HS-27A (cell line): ENCODE measurements around the gene ERCC6L.

Experiments
- DNase-seq: peaks from one replicate; pipeline ENCODE4 v3.0.0-alpha.2; 2012; ENCODE audit warnings: low read depth, missing footprints

ERCC6L gene, protein sequence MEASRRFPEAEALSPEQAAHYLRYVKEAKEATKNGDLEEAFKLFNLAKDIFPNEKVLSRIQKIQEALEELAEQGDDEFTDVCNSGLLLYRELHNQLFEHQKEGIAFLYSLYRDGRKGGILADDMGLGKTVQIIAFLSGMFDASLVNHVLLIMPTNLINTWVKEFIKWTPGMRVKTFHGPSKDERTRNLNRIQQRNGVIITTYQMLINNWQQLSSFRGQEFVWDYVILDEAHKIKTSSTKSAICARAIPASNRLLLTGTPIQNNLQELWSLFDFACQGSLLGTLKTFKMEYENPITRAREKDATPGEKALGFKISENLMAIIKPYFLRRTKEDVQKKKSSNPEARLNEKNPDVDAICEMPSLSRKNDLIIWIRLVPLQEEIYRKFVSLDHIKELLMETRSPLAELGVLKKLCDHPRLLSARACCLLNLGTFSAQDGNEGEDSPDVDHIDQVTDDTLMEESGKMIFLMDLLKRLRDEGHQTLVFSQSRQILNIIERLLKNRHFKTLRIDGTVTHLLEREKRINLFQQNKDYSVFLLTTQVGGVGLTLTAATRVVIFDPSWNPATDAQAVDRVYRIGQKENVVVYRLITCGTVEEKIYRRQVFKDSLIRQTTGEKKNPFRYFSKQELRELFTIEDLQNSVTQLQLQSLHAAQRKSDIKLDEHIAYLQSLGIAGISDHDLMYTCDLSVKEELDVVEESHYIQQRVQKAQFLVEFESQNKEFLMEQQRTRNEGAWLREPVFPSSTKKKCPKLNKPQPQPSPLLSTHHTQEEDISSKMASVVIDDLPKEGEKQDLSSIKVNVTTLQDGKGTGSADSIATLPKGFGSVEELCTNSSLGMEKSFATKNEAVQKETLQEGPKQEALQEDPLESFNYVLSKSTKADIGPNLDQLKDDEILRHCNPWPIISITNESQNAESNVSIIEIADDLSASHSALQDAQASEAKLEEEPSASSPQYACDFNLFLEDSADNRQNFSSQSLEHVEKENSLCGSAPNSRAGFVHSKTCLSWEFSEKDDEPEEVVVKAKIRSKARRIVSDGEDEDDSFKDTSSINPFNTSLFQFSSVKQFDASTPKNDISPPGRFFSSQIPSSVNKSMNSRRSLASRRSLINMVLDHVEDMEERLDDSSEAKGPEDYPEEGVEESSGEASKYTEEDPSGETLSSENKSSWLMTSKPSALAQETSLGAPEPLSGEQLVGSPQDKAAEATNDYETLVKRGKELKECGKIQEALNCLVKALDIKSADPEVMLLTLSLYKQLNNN

DNA sequence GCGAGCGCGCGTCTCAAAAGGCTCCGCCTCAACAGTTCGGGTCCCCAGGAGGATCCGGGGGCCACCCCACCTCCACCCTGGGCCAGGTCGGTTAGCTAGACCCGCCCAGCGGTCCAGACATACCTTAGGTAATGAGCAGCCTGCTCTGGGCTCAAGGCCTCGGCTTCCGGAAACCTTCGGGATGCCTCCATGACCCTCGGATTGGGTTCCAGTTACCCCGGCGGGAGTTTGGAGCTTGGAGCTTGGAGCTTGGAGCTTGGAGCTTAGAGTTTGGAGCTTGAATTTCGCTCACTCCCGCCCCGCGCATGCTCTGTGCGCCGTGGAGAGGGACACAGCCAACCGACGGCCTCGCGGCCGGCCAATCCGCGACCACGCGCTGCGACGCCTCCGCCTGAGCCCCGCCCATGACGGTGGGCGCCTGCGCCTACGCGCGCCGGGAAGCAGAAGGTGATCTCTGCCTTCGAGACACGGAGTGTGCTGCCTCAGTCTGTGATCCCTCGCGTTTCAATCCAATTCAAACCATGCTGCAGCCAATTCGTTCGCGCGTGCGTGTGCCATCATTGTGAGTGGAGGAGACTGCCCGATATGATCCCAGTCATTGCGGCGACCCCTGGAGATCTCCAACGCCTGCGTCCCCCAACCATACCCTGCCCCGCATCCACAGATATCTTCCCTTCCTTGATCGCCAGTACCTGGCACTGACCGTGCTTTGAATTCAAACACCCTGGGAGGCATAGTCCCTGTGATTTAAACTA, at the start of gene ERCC6L:
Gene ERCC6L (minus strand): TSS at position 307 of the 755 bp plus-strand sequence. CDS start 116 bp downstream, at position 191.
- DNase-seq: peak; percentile 64

DNA sequence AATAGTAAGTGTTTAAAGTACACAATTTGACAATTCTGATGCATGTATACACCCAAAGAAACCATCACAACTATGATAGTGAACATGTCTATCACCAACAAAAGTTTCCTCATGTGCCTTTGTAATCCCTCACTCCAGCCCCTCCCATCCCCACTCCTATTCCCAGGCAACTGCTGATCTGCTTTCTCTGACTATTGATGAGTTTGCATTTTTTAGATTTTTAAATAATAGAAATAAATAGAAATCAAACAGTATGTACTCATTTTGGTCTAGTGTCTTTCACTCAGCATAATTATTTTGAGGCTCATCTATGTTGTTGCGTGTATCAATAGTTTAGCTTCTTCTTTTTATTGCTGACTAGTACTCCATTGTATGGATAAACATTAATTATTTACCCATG, 43.5 kb upstream of the ERCC6L start:
- no peak for DNase-seq

DNA sequence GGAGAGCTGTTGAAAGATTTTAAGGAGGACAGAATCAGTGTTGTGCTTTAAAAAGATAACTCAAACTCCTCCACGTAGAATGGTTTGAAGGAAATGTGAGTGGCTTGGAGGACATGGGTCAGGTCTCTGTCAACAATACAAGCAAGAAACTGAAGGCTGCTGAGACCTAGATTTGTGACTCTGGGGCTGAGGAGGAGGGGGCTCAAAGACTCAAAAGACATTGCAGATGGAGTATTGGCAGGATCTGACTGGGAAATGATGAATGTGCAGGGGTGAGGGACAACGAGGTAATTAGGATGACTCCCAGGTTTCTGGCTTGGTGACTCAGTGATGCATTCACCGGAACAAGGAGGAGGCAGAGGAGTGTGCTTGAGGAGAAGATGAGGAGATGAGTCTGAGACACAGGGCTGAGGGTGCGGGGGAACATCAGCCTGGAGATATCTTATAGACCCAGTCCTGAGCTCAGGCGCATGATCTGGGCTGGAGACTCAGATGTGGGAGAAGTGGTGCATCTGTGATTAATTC, 41.6 kb upstream of the ERCC6L start:
- DNase-seq: no peak

DNA sequence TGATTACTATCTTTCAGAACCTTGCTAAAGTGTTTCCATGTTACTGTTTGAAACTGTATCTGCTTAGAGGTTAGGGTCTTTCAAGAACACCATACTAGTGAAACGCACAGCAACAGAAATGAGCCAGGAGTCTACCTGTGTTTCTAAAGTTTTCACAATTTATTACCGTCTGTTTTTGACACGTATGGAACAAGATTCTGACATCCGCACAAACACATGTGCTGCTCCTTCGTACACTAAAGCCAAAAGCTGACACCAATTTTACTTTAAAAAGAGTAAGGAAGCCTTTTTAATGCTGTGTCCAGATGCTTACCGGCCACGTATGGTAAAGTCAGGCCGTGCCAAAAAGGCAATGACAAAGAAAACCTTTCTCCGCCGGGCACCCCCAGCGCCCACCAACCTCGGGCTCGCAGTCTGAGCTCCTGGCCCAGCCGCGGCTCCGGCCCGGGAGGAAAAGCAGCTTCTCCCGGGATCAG, 37.7 kb upstream of the ERCC6L start:
- no peak for DNase-seq

DNA sequence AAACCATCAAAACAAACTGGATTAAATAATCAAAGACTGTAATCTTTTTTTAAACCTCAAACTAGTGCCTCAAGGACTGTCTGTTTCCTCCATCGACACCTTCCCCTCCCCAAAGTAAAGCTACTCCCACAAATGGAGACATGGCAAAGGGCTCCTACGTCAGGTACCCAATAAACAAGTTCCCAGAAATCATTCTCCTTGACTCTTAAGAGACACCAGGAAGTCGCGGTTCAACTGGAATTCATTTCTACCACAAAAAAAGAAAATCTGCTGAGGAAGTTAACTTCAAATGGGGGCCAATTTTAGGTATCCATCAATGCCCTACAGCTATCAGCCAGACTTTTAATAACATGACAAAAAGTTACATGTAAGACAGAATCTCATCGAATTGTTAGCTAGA, 35.7 kb upstream of the ERCC6L start:
- DNase-seq: no peak

DNA sequence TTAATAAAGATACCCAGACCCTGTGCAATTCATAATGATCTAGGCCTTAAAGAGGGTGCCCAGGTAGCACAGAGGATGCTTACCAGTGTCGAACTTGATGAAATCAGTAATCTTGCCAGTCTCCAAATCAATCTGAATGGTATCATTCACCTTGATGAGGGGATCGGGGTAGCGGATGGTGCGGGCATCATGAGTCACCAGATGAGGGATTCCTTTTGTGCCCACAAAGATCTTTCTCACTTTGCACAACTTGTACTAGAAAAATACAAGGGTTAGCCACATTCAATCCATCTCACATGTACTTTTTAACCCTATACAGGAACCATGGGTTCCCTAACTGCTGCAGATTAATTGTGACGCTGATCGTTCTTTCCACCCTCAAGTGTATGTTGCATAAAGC, 34.9 kb upstream of the ERCC6L start:
- no peak for DNase-seq

DNA sequence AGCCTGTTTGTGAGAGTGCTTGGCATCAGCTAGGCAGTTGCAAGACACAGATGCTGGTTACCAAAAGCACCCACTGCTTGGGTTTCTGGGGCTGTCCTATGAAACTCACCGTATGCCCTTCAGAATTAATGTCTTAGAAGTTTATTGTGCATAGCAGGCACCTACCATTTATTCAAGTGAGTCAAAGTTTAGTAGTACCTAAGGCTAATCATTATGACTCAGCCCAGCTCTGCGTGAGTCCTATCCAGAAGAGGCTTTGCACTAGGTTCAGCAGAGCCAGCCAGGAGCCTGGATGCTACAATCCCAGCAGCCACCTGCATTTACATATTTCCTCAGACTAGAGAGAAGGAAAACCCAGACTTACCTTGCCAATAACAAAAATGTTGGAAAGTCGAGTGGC, 34.0 kb upstream of the ERCC6L start:
- DNase-seq: no peak

DNA sequence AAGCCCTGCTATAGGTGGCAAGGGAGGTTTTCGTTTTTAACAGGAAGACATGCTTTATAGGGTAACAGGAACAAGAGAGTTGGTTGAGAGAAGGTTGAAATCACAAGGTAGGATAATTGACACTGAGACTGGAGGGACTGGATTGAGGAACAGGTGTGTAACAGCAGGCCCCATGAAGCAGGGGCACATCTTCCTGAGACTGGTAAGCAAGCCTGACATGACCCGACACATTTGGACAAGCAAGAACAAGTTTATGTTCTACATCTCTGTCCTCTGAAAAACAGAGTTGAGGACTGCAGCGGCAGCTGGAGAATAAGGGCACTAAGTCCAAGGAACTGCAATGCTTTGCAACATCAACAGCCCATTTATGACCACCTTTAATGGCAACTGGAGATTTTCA, 33.0 kb upstream of the ERCC6L start:
- DNase-seq: no peak

DNA sequence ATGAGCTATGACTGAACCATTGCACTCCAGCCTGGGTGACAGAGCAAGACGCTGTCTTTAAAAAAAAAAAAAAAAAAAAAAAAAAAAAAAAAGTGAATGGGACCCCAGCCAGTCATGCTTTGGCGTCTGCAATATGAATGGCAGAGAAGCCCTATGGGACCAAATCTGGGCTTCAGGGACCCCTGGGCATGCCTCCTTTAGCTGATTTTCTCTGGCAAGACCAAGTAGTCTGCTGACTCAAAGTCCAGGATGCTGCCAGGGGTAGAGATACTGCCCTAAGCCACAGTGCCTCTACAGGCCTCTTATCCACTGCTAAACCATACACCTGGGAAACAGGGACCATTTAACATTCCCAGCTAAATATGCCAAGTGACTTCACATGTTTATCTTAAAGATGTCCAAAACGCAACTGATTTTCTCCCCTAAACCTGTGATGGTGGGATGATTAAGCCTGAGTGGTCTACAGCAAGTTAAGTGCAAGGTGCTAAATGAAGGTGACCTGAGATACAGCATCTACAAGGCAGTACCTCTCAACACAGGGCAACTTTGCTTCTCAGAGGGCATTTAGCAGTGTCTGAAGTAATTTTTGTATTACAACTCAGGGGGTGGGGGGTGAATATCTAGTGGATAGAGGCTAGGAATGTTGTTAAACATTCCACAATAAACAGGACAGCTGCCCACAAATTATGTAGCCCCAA, 32.4 kb upstream of the ERCC6L start:
- DNase-seq: no peak

DNA sequence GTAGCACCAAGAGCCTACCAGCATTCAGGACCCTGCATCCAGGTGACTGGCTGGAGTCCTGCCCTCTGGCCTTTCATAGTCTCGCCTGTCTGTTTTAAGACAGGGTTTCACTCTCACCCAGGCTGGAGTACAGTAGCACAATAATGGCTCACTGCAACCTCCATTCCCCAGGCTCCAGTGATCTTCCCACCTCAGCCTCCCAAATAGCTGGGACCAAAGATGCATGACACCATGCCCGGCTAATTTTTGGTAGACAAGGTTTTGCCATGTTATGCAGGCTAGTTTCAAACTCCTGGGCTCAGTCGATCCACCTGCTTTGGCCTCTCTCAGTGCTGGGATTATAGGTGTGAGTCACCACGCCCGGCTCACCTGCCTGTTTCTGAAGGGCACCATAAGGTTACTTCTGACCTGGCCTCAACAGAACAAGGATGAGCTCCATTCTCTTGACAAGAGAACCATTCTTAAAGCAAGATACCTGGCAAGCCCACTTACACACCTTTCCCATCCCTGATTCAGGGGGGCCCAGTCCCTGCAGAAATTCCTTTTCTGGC, 31.6 kb upstream of the ERCC6L start:
- no peak for DNase-seq

DNA sequence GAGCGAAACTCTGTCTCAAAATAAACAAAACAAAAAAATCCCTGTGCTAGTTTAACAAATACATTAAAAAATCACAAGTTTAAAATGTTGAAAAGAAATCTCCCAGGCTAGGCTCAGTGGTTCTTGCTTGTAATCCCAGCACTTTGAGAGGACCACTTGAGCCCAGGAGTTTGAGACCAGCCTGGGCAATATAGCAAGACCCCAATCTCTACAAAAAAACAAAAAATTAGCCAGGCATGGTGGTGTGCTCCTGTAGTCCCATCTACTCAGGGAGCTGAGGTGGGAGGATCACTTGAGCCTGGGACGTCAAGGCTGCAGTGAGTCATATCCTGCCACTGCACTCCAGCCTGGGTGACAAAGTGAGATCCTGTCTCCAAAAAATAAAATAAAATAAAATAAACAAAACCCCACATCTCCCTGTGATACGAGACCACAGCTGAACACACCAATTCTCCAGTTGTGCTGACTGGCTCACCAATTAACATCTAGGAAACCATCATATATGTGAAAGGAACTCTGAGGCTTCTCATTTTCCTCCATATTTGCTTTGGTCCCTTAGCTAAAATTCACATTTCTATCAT, 30.9 kb upstream of the ERCC6L start:
- DNase-seq: no peak

DNA sequence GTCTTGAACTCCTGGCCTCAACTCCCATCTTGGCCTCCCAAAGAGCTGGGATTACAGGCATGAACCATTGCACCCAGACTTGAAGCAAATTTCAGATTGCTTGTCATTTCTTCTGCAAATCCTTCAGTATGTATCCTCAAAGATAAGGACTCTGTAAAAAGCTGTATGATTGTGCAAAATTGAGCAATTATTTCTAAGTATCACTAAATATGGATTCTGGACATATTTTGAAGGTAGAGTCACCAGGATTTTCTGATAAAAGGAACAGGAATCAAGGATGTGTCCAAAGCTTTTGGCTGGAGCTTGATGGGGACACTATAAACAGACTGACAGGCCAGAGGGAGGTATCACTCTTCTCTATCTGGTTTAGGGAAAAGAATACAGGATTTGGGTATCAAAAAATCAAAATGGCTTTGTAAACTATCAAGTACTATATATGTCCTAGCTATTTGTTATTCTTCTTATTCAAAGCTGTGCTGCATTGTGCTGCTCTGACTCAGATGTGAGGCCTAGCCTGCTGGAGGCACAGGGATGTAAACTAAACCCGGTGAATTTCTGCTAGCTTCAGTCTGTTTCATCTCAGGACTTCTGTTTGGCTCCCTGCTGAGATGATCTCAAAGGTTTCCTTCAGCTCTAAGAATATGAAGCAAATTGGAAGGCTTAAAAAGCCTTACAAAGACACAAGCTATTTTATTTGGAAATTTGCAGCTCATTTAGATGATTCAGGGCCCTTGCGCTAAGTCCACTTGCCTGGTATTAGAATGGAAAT, 30.0 kb upstream of the ERCC6L start:
- DNase-seq: no peak

DNA sequence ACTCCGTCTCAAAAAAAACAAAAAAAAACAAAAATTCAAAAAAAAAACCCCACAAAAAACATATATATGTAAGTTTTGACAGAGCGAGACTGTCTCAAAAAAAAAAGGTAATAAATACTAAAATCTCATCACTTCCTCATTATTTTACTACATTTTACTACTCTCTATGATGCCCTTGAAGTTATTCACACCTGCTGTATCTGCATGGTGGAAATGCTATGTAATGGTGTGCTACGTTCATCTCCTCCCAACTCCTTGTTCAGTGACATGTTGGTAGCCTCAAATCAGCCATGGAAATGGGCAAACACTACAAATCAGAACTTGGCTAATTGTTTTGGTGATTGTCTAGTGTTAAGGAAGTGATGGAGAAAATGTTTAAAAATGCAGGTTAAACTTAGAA, 26.4 kb upstream of the ERCC6L start:
- DNase-seq: no peak

DNA sequence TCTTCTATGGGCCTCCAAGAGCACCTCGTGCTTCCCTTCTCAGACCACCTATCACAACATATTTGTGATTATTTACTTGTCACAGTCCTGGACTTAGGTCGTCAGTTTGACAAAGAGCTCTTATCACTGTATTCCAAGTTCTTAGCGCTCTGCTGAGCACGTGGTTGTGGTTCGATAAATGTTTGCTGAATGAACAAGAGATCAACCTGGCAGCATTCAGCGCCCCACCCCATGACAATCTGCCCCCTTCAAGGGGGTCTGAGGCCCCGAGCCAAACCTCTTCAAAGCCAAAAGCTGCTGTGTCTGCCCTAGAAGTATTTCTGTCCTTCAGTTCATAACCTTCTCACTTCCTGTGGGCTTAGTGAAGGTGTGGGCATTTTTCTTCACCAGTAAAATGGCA, 23.2 kb upstream of the ERCC6L start:
- DNase-seq: no peak

DNA sequence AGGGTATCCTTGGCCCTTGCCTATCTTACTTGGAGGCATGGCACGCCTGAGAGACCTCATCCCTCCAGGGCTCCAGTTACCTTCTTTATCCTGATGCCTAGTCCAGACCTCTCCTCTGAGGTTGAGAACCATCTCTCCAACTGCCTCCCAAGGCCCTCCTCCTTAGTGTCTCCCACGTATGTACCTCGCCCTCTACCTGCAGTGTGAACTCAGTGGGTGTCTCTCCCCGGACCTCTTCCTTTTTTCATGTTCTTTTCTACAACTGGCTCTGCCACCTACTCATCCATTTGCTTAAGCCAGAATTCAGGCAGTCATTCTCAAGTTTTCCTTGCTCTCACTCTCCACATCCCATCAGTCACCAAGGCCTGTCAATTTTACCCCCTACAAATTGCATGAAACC, 21.6 kb upstream of the ERCC6L start:
- no peak for DNase-seq

DNA sequence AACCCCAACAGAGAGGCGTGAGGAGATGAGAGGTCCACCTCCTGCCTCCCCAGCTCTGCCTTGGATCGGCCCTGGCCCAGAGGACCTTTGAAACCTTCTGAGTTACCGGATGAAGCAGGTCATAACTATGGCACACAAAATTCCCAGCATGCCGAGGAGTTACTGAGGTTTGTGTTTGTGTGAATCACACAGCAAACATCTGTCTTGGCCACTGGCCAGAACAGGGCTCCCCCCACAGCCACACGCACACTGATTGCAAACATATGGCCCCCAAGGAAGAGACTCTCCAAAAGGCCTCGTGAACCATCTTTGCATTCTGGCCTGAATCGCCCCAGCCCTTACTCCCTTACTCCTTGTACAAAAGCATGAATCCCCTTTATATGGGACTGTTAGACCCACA, 19.3 kb upstream of the ERCC6L start:
- DNase-seq: no peak

DNA sequence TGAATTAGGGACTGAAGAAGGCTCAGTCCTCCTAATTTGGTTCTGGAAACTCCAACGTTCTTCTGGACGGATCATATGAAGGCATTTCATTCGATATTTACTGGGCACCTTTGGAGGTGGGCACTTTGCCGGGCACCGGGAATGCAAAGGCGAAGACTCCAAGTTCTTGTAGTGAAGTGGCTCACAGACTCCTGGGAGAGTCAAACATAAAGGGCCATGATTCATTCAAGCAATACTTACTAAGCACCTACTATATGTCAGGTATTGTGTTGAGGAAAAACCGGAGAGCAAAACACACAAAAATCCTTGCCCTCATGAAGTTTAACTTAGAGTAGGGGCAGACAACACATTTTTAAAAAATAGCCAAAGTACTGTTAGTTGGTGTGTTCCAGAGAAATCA, 17.0 kb upstream of the ERCC6L start:
- DNase-seq: no peak

DNA sequence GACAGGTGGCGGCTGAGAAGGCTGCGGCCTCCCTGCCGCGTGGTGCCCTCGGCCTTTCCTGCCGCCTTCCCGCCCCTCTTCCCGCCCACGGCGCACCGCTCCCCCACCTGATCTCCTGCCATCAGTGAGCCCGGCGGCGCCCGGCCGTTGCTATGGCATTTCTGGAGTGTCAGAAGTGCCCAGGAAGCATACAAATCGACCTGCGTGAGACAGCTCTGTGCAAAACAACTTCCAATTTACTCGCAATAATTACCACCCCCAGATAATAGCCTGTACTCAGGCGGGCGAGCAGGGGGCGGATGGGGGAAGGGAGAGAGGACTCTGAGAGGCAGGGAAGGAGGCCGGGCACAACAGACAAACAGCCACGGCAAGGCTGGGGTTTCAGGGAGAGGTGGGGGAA, 16.6 kb upstream of the ERCC6L start:
- DNase-seq: no peak

DNA sequence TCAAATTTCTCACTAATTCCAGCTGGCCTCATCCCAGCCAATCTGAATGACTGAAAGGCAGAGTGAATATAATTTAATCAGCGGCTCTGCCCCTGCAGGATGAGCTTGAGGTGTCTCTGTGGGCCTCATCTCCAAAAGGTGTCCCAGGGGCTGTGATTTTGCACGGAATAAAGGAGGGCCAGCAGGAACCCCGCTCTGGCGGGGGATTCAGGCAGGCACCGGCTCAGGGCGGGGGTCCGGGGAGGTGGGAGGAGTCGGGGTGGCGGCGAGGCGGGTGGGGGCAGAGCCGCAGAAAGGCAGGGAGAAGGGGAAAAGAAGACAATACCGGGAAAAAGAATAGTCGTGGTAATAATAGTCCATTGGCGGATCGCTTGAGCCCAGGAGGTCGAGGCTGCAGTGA, 16.0 kb upstream of the ERCC6L start:
- no peak for DNase-seq
